Stimulated activated naive CD4-positive, alpha-beta T cell treated with Interleukin-2 at 50 U/mL for 16 hours (primary cell): Measurements from ENCODE around the gene RHOXF1.
"Not testable (repeated sequence)": the region's sequence is repeated elsewhere in the genome, so short reads cannot be mapped to it uniquely, and the experiment has no call there.

Source experiments
- DNase-seq: peaks from one replicate; lab custom pipeline; 2025; lab: John Stamatoyannopoulos, UW

RHOXF1 gene, protein sequence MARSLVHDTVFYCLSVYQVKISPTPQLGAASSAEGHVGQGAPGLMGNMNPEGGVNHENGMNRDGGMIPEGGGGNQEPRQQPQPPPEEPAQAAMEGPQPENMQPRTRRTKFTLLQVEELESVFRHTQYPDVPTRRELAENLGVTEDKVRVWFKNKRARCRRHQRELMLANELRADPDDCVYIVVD

DNA sequence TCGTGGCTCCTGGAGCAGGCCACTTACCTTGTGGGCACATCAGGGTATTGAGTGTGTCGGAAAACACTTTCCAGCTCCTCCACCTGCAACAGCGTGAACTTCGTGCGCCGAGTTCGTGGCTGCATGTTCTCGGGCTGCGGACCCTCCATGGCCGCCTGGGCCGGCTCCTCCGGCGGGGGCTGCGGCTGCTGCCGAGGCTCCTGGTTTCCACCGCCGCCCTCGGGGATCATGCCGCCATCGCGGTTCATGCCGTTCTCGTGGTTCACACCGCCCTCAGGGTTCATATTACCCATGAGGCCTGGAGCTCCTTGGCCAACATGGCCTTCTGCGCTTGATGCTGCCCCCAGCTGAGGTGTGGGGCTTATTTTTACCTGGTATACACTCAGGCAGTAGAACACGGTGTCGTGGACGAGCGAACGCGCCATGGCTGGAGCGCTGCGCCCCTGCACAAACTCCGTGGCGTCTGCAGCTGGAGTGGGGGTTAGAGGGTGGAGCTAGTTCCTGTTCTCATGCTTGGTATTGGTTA is at the start of gene RHOXF1:
Gene RHOXF1, minus strand, starts transcription at position 476 of the 526 bp plus-strand sequence. Its CDS starts 51 bp downstream, at position 425.
- no peak for DNase-seq

DNA sequence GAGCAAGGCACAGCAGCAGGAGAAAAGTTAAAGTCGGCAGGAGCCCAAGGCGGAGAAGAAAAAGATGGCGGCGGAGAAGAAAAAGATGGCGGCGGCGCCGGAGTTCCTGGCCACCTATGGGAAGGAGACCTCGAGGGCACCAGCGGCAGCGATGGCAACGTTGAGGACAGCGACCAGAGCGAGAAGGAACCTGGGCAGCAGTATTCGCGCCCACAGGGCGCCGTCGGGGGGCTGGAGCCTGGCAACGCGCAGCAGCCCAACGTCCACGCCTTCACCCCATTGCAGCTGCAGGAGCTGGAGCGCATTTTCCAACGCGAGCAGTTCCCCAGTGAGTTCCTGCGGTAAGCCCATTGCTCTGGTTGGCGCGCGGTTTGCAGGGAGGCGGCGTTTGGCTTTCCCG is 43.4 kb upstream of the RHOXF1 start:
- DNase-seq, result not testable (repeated sequence)

DNA sequence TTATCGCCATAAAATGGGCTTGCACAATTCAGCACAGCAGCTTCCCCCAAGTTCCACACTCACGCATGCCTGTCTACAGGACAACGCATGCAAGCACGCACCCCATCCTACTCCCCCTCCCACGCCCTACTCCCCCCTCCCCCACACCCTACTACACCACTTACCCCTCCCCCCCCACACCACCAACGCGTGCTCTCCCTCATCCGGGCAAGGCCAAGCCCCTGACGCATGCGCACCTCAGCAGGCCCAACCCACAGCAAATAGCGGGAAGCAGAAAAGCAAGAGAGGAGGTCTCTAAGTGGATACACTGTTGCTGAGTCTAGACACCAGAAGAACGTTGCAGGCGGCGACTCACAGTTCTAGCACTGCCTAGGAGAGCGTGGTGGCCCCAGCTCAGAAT is 42.6 kb upstream of the RHOXF1 start, which contains the start of gene RHOXF2:
Gene RHOXF2, plus strand, starts transcription at position 301 of the 400 bp plus-strand sequence. CDS start 138 bp downstream, outside the sequence.
- not testable (repeated sequence) for DNase-seq

DNA sequence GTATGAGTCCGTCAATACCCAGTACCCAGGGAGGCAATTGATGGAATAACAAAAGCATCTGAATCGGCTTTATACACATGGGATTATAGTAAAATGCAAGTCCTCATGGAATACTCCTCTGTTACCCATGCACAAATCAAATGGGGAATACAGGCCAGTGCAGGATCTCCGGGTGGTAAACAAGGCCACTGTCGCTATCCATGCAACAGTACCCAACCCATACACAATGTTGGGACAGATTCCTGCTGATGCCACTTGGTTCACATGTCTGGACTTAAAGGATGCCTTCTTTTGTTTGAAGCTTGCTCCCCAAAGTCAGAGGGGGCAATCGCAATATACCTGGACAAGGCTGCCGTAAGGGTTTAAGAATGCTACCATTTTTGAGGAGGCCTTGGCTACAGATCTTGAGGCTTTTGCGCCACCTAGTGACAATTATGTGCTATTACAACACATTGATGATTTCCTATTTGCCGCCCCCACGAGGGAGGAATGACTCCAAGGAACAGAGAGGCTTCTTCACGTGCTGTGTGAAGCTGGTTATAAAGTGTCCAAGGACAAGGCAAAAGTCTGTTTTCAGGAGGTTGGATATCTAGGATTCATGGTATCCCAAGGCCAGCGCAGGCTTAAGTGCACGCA is 34.5 kb upstream of the RHOXF1 start:
- not testable (repeated sequence) for DNase-seq

DNA sequence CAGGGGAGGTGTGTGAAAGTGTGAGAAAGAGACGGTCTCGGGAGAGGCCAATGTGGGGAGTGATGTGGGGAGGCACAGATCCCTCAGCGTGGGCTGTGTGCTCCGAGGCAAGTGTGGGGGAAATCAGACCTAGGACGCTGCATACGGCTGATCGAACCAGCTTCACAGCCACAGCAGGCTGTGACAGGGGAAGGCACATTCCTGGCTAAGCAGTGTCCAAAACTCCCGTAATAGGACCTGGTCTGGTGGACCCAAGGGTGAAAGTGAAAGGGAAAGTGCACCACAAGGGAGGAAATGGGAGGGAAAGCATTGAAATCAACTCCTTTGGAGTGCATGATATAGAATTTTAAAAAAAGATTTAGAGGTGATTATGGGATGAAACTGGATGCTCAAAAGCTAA is 31.8 kb upstream of the RHOXF1 start:
- no peak for DNase-seq

DNA sequence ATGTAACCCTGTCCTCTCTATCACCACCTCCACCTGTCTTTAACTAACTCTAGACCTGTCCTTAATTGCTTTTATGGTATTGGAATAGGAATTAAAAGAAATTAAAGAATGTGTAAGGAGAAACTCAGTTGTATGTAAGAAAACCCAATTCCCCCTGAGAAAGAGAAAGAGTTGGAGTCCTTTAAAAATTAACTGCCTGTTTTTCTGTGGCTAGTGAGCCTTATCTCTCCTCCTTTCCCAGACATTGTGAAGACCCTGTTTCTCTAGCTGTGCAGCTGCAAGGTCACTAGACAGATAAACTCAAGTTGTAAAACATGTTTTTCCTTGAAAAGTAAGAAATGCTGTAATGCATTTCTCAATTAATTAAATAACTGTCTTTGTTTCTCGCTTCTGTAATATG is 30.6 kb upstream of the RHOXF1 start:
- DNase-seq, result not testable (repeated sequence)

DNA sequence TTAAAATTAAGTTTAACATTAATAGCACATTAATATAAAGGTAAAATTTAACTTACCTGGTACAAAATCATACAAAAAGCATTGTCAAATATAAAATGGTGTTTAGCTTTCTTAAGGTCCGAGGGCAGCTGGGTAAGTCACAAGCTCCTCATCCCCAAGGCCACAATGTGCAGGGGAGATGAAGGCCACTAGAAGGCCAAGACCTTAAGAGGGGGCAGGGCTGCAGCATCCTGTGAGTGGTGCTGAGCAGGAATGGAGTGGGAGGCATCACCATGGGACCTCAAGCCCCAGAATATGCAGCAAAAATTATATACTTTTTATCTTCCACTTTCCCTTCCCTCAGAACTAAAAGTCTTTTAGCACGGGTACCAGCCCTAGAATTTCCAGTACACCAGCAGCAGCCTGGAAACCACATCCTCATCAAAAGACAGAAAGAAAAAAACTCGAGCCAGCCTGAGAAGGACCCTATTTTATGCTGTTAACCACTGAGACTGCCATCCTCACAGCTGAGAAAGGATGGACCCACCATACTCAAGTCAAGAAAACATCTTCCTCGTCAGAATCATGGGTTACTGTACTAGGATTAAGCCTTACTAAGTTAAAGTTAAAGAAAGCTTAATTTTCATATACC is 29.7 kb upstream of the RHOXF1 start:
- DNase-seq, result no peak

DNA sequence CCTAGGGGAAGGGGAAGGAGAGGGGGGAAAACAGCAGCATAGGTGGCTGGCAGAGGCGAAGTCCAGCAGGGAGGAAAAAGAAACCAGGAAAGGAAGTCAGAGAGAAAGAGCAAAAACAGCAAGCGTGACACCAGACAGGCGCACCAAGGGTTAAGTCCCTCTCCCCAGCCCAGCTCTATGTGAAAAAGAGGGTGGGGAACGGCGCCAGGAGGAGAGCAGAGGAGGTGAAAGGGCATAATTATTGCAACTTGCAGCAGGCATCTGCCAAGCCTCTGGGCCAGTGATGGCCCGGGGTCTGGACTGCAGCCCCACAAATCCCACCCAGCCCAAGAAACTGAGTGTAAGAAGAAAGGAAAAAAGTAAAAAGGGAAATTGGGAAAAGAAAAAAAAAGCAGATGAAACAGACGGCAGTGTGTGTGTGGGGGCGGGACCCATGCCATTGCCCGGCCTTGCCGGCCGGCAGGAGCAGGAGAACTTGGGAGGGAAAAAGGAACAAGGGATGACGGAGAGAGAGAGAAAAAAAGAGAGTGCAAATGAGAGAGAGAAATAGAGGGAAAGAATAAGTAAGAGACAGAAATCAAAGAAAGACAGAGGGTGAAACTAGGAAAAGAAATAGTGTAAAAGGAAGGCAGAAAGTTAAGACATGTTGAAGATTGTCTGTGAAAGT is 28.6 kb upstream of the RHOXF1 start:
- no peak for DNase-seq

DNA sequence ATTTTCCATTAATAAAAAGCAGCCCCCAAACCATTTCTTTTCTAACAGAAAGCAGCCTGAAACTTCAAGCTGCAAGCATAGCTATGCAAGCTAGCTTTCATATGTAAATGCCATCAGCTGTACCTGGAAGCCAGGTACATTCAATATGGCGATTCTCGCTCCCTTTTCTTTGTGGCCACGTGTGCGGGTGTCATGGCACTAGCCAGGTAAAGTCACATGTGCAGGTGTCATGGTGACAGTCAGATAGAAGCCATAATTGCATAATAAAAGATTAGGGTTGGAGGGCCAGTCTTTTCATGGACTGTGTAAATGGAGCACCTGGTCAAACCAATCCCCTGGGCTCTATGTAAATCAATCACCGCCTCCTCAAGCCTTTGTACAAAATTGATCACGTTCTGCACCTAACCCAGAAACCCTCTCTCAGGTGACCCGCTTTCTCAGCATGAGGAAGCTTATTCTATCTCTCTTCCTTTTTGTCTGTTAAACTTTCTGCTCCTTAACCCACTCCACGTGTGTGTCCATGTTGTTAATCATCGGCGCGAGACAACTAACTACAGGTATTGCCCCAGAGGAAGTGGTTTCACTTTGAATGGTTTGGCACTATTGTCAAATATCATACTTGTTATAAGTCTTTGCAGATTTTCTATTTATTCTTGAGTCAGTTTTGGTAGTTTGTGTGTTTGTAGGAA is 24.7 kb upstream of the RHOXF1 start:
- no peak for DNase-seq

DNA sequence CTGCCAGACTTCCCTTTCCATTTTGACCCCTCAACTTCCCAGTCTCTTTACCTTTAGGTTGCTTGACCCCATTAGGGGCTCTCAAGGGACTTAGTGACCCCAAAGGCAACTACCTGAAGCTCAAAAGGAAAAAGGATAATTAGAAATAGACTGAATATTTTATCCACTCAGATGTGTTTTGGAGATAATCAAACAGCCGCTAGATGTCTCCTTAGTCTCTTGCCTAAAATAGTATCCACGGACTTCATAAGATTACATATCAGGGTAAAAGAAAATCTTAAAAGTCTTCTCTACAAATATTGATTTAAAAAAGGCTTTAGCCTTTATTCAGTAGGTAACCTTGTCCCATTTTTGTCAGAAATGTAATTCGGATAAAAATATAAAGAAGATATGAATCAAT is 21.7 kb upstream of the RHOXF1 start:
- DNase-seq, result no peak

DNA sequence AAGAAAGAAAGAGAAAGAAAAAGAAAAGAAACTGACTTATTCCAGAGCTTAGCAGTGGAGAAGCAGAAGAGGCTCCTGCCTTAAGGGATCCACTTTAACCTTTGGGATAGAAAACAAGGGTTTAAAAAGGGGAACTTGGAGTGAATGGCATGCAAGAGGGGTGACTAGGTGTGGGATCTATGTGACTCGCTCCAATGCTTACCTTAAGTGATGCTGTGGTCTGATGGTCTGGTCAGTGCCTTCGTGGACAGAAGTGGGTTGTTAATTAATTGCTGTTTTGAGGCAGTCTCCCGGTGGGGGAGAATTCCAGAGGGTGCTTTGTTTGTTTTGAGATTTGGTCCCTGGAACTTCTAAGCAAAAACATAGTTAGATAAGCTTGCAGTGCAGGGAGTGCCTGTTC is 21.1 kb upstream of the RHOXF1 start:
- no peak for DNase-seq

DNA sequence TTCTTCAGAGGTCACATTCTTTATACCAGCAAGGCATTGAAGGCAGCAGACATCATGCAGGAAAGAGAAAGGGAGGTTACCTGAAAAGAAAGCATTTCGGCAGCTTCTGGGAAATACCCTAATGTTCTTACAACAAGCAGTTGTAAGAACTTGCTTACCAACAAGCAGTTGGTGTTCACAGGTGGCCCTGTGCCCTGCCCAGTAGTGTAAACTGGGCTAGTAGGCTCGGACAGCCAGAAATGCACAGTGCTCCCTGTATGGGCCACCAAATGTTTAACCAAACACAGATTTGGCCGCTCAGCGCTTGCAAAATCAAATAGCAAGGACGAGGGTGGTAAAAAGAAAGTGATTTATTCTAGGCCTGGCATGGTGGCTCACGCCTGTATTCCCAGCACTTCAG is 20.4 kb upstream of the RHOXF1 start:
- no peak for DNase-seq

DNA sequence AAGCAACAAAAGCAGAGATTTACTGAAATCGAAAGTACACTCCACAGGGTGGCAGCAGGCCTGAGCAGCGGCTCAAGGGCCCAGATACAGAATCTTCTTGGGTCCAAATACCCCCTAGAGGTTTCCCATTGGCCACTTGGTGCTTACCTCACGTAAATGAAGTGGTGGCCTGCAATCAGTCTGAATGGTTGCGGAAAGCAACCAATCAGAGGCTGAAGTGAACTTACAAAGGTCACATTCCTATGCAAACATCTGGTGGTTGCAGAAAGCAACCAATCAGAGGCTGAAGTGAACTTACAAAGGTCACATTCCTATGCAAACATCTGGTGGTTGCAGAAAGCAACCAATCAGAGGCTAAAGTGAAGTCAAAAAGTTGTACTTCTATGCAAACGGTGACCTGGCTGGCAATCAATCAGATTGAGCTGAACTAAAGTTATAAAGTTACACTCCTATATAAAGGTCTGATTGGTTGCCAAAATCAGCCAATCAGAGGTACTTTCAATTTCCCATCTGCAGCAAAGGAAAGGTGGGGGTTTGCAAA is 12.7 kb upstream of the RHOXF1 start:
- DNase-seq, result not testable (repeated sequence)

DNA sequence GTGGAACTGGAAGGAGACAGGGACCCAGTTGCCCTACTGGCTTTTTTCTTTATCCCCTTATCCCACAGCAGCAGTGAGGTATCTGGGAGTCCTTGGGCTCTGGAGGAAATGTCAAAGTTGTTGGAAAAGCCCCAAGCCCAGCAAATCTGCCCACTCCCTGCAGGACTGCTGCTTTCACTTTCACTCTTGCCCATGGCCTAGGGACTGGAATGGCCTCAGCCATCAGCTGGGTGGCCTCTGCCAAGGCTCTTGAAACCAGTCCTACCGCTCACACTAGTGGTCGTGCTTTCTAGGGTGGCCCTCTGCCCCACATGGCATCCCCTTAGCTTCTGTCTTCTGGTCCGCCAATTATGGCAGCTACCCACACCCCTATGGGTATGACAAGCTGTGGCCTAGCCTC is 9.7 kb upstream of the RHOXF1 start:
- DNase-seq, result no peak

DNA sequence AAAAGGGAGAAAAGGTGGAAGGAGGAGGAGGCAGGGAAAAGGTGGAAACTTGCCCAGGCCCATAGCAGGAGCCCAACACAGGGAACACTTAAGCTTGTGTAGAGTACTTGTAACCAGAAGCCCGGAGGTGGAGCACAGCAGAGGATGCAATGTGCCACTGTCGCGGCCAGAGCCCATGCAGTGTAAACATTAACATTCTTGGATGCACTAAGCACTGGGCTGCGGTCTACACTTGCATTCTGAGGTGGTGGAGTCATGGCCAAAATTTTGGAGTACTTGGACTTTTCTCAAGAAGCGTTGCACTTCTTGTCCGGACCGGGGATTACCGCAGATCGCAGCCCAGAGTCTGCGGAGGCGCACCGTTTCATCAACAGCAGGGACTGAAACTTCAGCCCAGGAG is 4.5 kb upstream of the RHOXF1 start:
- DNase-seq, result no peak

DNA sequence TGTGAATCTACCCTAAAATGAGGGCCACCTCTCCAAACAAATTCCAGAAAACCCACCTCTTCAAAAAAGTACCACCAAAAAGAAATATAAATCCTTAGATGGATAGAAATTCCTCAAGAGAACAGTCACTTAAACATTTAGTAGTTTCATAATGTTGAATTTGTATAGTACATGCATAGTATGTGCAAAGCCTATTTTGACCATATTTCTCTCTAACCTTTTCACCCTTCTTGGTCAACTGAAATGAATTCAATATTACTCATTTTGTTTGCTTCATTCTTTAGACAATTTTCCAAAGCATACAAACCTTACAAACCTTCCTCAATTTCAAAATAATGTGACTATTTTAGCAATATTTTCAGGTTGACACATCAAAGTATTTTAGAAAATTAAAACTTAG is 4.1 kb downstream of the RHOXF1 start:
- no peak for DNase-seq

DNA sequence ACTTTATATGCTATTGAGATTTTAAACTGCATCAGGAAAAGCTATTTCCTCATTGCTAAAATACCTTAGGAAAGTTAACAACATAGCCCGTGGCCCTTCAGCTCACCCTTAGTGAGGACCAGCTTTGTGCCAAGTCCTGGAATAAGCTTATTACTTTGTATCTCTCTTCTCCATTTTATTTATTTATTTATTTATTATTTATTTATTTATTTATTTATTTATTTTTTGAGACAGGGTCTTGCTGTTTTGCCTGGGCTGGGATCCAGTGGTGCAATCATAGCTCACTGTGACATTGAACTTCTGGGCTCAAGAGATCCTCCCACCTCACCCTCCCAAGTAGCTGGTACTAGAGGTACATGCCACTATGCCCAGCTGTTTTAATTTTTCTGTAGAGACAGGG is 6.3 kb downstream of the RHOXF1 start:
- DNase-seq, result no peak

DNA sequence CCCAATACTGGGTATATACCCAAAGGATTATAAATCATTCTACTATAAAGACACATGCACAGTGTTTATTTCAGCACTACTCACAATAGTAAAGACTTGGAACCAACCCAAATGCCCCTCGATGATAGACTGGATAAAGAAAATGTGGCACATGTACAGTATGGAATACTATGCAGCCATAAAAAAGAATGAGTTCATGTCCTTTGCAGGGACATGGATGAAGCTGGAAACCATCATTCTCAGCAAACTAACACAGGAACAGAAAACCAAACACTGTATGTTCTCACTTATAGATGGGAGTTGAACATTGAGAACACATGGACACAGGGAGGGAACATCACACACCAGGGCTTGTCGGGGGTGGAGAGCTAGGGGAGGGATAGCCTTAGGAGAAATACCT is 11.0 kb downstream of the RHOXF1 start:
- not testable (repeated sequence) for DNase-seq

DNA sequence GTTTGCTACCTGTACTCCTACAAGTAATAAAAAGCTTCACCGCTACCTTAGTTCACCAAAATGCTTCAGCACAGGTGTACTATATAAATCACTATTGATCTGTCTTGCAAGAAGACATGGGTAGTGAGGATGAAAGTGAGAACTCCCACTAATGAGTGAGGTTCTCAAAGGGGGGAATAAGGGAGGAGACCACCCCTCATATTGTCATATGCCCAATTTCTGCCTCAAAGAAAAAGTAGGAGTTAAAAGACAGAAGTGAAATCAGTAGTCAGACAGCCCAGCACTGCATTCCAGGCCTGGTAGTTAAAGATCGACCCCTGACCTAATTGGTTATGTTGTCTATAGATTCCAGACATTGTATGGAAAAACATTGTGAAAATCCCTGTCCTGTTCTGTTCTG is 14.7 kb downstream of the RHOXF1 start:
- DNase-seq, result not testable (repeated sequence)

DNA sequence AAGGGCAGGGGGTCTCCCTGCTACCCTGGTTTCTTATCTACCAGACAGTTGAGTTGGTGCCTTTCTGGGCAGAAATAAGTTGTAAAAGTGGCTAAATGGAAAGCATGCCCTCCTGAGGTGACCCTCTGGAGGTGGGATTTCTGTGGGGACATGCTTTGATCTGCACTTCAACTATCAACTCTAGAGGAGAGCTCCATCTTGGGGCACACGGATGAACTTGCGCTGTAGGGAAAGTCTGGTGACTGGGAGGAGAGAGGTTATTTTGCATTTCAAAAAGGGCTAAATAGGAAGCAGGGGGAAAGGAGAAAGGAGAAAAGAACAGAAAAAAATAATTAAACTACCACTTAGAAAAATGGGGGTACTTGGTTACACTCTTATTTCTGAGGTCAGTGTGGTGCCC is 25.5 kb downstream of the RHOXF1 start:
- no peak for DNase-seq

DNA sequence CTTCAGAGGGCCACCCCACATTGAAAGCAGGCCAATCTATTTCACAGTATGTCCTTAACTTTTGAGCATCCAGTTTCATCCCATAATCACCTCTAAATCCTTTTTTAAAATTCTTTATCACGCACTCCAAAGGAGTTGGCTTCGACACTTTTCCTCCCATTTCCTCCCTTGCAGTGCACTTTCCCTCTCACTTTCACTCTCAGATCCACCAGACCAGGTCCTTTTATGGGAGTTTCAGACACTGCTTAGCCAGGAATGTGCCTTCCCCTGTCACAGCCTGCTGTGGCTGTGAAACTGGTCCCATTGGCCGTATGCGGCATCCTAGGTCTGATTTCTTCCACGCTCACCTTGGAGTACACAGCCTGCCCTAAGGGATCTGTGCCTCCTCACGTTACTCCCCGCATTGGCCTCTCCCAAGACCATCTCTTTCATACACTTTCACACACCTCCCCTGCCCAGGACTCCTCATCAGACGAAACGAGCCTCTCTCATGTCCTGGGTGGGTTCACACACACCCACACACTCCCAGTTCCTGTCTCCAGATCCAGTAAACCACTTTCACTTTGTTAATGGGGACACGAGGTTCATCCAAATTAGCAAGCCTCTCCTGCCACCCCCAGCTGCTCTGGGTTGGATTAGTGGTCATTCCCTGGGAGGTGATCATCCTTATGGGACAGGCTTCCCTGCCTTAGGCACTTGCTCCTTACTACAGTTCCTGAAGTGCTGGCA is 28.3 kb downstream of the RHOXF1 start:
- no peak for DNase-seq
